ENCODE measurements around the gene CDC42BPA. TPM values are rescaled to one million over a fixed set of nuclear protein-coding genes. Genes with fewer than 3 reads are reported as not detected.

The CDC42BPA gene
- total and polyA plus RNA-seq, 2 donors (not counting 3 experiments of a cell fraction or from before 2014, with no cell fraction given): 26.1 to 92.6 TPM

GRCh38 chr1:227185291-227185690, 133.0 kb downstream of the CDC42BPA start:
- FAIRE-seq: no peak
- no peaks in the 10 kb centered on the region for H3K9me1 ChIP-seq (replicated peaks; ENCODE audit: control insufficient read depth, extremely low read depth, insufficient read depth, low read length)
- no peak overlapping the region for H3K4me3 ChIP-seq (replicated peaks in 1 of 3; ENCODE audit: insufficient read depth in 1 of 3, low read depth in 1 of 3, low read length in 3 of 3)
- dilution Hi-C loops (cut with MboI; ENCODE audit: extremely low pct_ligation_motif_present, low sequenced_read_pairs) (no loop called here), intact Hi-C loops (cut with micrococcal nuclease) (no loop called here)
- no peak overlapping the region for H2AFZ ChIP-seq (ENCODE audit: low read depth, low read length)
- peaks cover 0 to 3% of the 10 kb centered on the region in 2 experiments for H3K36me3 ChIP-seq (ENCODE audit: control insufficient read depth in 2 of 2, extremely low read depth in 1 of 2, insufficient read depth in 2 of 2, low read length in 2 of 2)
- BruUV-seq (replicated peaks): no TSS peak
- CTCF ChIA-PET: interaction anchor here (1.5 to 1.7 kb wide), 2 partner anchors 15 to 17 kb away, joined by 3 to 7 read pairs; no protein-coding TSS in a partner anchor
- H3K27ac ChIP-seq (ENCODE audit: insufficient read depth, low read depth, low read length): no peak overlapping the region
- no peaks in the 10 kb centered on the region for H3K9me3 ChIP-seq (replicated peaks; ENCODE audit: control insufficient read depth, insufficient read depth, low read length)
- no peak overlapping the region for H3K9ac ChIP-seq (replicated peaks; ENCODE audit: extremely low read depth, insufficient read depth, low read length)
- peaks cover 15% of the 10 kb centered on the region for H4K20me1 ChIP-seq (replicated peaks; ENCODE audit: control insufficient read depth, extremely low read depth, insufficient read depth, low read length)
- DNase-seq (ENCODE audit: low read depth, low spot score): no peak
- peaks cover 50% of the 10 kb centered on the region for H3K79me2 ChIP-seq (ENCODE audit: control insufficient read depth, insufficient read depth, low read length)
- no peaks in the 10 kb centered on the region for H3K4me1 ChIP-seq (ENCODE audit: control insufficient read depth, extremely low read depth, insufficient read depth, low read length)
- no peaks in the 10 kb centered on the region for H3K27me3 ChIP-seq (ENCODE audit: control insufficient read depth in 2 of 2, insufficient read depth in 2 of 2, low read length in 2 of 2)
- POLR2A ChIA-PET: no interaction called here
- TF ChIP-seq MAX (IDR thresholded peaks at IDR 0.05; ENCODE audit: insufficient read depth, insufficient read length) (no peak), POLR2AphosphoS5 (IDR thresholded peaks at IDR 0.05; ENCODE audit: insufficient read depth, low read depth, low read length) (no peak), JUN (IDR thresholded peaks at IDR 0.05; ENCODE audit: borderline replicate concordance, insufficient read depth, insufficient read length, low read depth) (no peak)
- no peak overlapping the region for H3K4me2 ChIP-seq (ENCODE audit: insufficient read depth, low read length)

GRCh38 chr1:227182012-227182411, 136.3 kb downstream of the CDC42BPA start:
- Histone ChIP-seq H3K79me2 (ENCODE audit: control insufficient read depth, insufficient read depth, low read length) (peaks cover 33% of the 10 kb centered on the region), H3K9me1 (replicated peaks; ENCODE audit: control insufficient read depth, extremely low read depth, insufficient read depth, low read length) (no peaks in the 10 kb centered on the region), H3K9ac (replicated peaks; ENCODE audit: extremely low read depth, insufficient read depth, low read length) (no peak overlapping the region), H3K4me3 (replicated peaks in 1 of 3; ENCODE audit: insufficient read depth in 1 of 3, low read depth in 1 of 3, low read length in 3 of 3) (no peak overlapping the region), H3K9me3 (replicated peaks; ENCODE audit: control insufficient read depth, insufficient read depth, low read length) (no peaks in the 10 kb centered on the region), H3K4me1 (ENCODE audit: control insufficient read depth, extremely low read depth, insufficient read depth, low read length) (no peaks in the 10 kb centered on the region), H3K36me3 (ENCODE audit: control insufficient read depth in 2 of 2, extremely low read depth in 1 of 2, insufficient read depth in 2 of 2, low read length in 2 of 2) (peaks cover 0 to 3% of the 10 kb centered on the region in 2 experiments), H2AFZ (ENCODE audit: low read depth, low read length) (no peak overlapping the region), H4K20me1 (replicated peaks; ENCODE audit: control insufficient read depth, extremely low read depth, insufficient read depth, low read length) (peaks cover 12% of the 10 kb centered on the region), H3K4me2 (ENCODE audit: insufficient read depth, low read length) (no peak overlapping the region), H3K27ac (ENCODE audit: insufficient read depth, low read depth, low read length) (no peak overlapping the region), H3K27me3 (ENCODE audit: control insufficient read depth in 2 of 2, insufficient read depth in 2 of 2, low read length in 2 of 2) (no peaks in the 10 kb centered on the region)
- BruUV-seq (replicated peaks): no TSS peak
- DNase-seq (ENCODE audit: low read depth, low spot score) (no peak), FAIRE-seq (no peak)
- intact Hi-C loops (cut with micrococcal nuclease): loop anchor here (5.0 kb wide), 1 partner anchor 45 kb away; no protein-coding TSS in a partner anchor
- CTCF ChIA-PET: interaction anchor here (1.2 to 1.4 kb wide), 2 partner anchors 12 to 31 kb away, joined by 4 read pairs; no protein-coding TSS in a partner anchor
- POLR2A ChIA-PET: no interaction called here
- no peak for TF ChIP-seq FOS (IDR thresholded peaks at IDR 0.05; ENCODE audit: borderline replicate concordance, insufficient read depth, low read length)
- dilution Hi-C loops (cut with MboI; ENCODE audit: extremely low pct_ligation_motif_present, low sequenced_read_pairs): no loop called here

All from endothelial cell of umbilical vein (primary cell).